Naive B cell (primary cell): ENCODE measurements around the gene NDUFA3. TPM values are rescaled to one million over a fixed set of nuclear protein-coding genes. Genes with fewer than 3 reads are reported as not detected.
"Not testable (repeated sequence)": the region's sequence is repeated elsewhere in the genome, so short reads cannot be mapped to it uniquely, and the experiment has no call there.

Experiments
- ATAC-seq, 2 donors: fragments of 150-1000 bp; cut with Tn5 transposase; 2 replicates each; pipeline ENCODE4 v1.10.0; 2021; ENCODE audit warnings: low read depth in 2 of 2, mild to moderate bottlenecking in 2 of 2, moderate library complexity in 2 of 2
- DNase-seq: peaks from one replicate; pipeline ENCODE4 v3.0.0; 2022
- H3K27ac Mint-ChIP-seq, 6 donors: one replicate each; pipeline ENCODE4 v1.8.0; 2020 to 2022; ENCODE audit warnings: mild to moderate bottlenecking in 6 of 6, mixed read lengths in 6 of 6, moderate library complexity in 5 of 6, inconsistent platforms in 2 of 6
- H3K27me3 Mint-ChIP-seq, 3 donors: one replicate each; pipeline ENCODE4 v1.8.0; 2021 to 2022; ENCODE audit warnings: mixed read lengths in 3 of 3, mild to moderate bottlenecking in 1 of 3
- H3K36me3 Mint-ChIP-seq, 2 donors: one replicate each; pipeline ENCODE4 v1.8.0; 2020 to 2022; ENCODE audit warnings: mixed read lengths in 2 of 2, inconsistent platforms in 1 of 2, mild to moderate bottlenecking in 1 of 2
- H3K4me1 Mint-ChIP-seq, 3 donors: one replicate each; pipeline ENCODE4 v1.8.0; 2020 to 2022; ENCODE audit warnings: mixed read lengths in 3 of 3, inconsistent platforms in 1 of 3, mild to moderate bottlenecking in 1 of 3, moderate library complexity in 1 of 3
- H3K4me3 Mint-ChIP-seq, 8 donors: one replicate each; pipeline ENCODE4 v1.8.0; 2020 to 2022; ENCODE audit warnings: mild to moderate bottlenecking in 8 of 8, mixed read lengths in 8 of 8, moderate library complexity in 8 of 8, inconsistent platforms in 2 of 8
- H3K9me3 Mint-ChIP-seq, 7 donors: one replicate each; pipeline ENCODE4 v1.8.0; 2020 to 2022; ENCODE audit warnings: mixed read lengths in 7 of 7, mild to moderate bottlenecking in 5 of 7, inconsistent platforms in 2 of 7, moderate library complexity in 1 of 7
- polyA plus RNA-seq, 6 donors: library from polyadenylated mRNA; unstranded; fragments of 300-500 nt; fragmentation: Illumina TruSeq; gene quantifications; one replicate each; pipeline ENCODE4 v1.2.3, GENCODE V29; 2021; ENCODE audit warnings: low read depth in 6 of 6

NDUFA3 gene
- polyA plus RNA-seq, 6 donors from 2014 or later, result 288 to 486 (median 357) TPM

DNA sequence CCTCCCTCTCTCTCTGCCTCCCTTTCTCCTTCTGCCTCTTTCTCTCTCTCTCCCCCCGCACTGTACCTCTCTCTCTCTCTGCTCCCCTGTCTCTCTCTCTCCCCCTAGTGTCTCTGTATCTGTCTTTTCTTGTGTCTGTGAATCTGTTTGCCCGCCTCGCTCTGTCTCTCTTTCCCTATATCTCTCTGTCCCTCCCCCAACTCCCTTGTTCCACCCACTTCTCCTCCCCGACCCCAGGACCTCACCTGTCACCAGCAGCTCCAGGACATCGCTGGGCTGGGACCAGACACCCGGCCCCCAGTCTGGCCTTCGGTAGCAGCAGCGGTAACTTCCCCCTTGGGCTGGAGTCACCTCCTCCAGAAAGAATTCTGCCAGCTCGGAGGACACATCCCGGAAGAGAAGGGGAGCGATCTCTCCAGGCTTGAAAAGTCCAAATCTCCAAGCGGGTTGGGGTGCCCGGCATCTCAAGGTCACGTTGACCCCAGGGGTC lies 6.0 kb upstream of the NDUFA3 start:
- Mint-ChIP-seq H3K4me1 (peaks cover 14 to 18% (median 18%) of the 10 kb centered on the region in 3 donors), H3K9me3 (peaks cover 0 to 13% (median 2%) of the 10 kb centered on the region in 7 donors), H3K27me3 (peaks cover 23 to 38% (median 25%) of the 10 kb centered on the region in 3 donors), H3K4me3 (peak overlapping the region; percentile 43 to 85 (median 68)), H3K27ac (peak overlapping the region in 1 of 6 donors; percentile 27), H3K36me3 (peaks cover 5 to 9% of the 10 kb centered on the region in 2 donors)
- DNase-seq, result no peak
- ATAC-seq, result peak; percentile 46 to 51

DNA sequence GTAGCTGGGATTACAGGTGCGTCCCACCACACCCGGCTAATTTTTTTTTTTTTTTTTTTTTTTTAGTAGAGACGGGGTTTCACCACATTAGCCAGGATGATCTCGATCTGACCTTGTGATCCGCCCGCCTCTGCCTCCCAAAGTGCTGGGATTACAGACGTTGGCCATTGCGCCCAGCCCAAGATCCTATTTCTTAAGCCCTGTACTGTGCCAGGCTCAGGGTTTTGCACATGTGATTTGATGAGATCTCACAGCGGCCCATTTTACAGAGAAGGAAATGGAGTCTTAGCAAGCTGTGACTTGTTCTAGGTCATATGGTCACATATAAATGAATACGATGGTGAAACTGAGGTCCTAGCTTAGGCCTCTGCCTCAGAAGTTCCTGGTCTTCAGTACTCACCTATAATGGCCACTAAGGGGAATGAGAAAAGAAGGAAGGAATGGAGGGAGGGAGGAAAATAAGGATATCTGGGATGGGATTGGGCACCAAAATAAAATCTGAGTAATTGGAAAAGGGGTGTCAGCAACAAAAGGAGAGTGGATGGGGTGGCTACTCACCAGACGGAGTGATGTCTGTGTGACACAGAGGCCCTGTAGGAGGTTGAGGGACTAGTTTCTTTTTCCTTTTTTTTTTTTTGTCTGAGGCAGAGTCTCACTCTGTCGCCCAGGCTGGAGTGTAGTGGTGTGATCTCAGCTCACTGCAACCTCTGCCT lies 3.3 kb upstream of the NDUFA3 start:
- peaks cover 26 to 40% (median 30%) of the 10 kb centered on the region in 3 donors for H3K4me1 Mint-ChIP-seq
- H3K4me3 Mint-ChIP-seq, result no peak overlapping the region
- DNase-seq (no peak), ATAC-seq (no peak)
- peaks cover 10 to 20% (median 13%) of the 10 kb centered on the region in 3 donors for H3K27me3 Mint-ChIP-seq
- H3K9me3 Mint-ChIP-seq, result peaks cover 0 to 3% (median 0%) of the 10 kb centered on the region in 7 donors
- H3K36me3 Mint-ChIP-seq, result peaks cover 0 to 9% of the 10 kb centered on the region in 2 donors
- no peak overlapping the region for H3K27ac Mint-ChIP-seq

DNA sequence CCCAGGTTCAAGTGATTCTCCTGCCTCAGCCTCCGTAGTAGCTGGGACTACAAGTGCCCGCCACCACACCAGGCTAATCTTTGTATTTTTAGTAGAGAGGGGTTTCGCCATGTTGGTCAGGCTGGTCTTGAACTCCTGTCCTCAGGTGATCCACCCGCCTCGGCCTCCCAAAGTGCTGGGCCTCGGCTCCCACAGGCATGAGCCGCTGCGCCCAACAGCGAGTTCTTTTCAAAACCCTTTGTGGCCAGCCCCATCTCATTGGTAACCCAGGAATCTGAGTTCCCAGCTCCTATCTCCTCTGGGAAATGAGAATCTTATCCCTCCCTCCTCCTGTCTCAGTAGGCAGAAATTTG lies 2.8 kb upstream of the NDUFA3 start:
- Mint-ChIP-seq H3K27me3 (peaks cover 5 to 15% (median 13%) of the 10 kb centered on the region in 3 donors), H3K4me1 (peaks cover 26 to 42% (median 30%) of the 10 kb centered on the region in 3 donors)
- H3K4me3 Mint-ChIP-seq, H3K27ac Mint-ChIP-seq, DNase-seq, H3K9me3 Mint-ChIP-seq, H3K36me3 Mint-ChIP-seq, ATAC-seq: not testable (repeated sequence)

DNA sequence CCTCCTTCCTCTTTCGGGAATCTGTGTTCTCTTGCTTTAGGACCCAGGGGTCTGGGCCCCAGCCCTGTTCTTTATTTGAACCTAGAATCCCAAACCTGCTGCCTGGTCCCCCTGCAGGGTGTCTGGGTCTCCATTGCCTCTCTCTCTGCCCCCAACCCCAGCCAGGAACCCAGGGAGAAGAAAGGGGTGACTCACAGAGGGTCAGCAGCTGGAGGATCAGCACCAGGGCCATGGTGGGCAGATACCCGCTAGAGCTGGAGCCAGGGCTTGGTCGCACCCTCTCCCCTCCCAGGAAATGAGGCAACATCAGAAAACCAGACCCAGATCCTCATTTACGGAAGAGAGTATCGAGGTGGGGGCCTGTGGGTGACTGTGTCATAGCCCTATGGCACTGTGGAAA lies 2.1 kb upstream of the NDUFA3 start, which contains the start of gene OSCAR:
OSCAR (minus strand) TSS at position 243 of the 400 bp plus-strand sequence; CDS start at position 232, 11 bp downstream.
- H3K4me1 Mint-ChIP-seq, result peaks cover 28 to 43% (median 31%) of the 10 kb centered on the region in 3 donors
- ATAC-seq, result no peak

DNA sequence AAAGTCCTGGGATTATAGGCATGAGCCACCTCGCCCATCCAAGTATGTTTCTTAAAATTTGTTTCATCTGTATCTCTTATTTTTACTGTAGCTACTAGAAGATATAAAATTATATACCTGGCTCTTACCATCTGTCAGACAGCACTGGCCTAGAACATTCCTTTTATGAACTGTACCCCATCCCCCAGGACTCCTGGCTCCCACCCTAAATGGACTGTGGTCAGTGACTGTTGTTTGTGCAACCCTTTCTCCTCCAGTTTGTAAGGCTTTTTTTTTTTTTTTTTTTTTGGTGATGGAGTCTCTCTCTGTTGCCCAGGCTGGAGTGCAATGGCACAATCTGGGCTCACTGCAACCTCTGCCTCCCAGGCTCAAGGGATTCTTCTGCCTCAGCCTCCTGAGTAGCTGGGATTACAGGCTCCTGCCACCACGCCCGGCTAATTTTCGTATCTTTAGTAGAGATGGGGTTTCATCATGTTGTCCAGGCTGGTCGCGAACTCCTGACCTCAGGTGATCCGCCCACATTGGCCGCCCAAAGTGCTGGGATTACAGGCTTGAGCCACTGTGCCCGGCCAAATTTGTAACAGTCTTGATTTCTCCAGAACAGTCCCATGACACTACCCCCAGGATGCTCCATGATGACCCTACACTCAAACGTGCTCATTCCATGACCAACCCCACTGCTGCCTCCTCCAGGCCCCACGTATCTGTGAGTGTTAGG lies 2.5 kb downstream of the NDUFA3 start:
- no peak for ATAC-seq
- H3K27ac Mint-ChIP-seq, result peak overlapping the region in 1 of 6 donors; percentile 37
- H3K36me3 Mint-ChIP-seq, result peaks cover 0 to 19% of the 10 kb centered on the region in 2 donors
- H3K4me3 Mint-ChIP-seq, result peak overlapping the region in 7 of 8 donors; percentile 4 to 98 (median 25)
- no peaks in the 10 kb centered on the region for H3K27me3 Mint-ChIP-seq
- no peaks in the 10 kb centered on the region for H3K9me3 Mint-ChIP-seq
- peaks cover 23 to 42% (median 30%) of the 10 kb centered on the region in 3 donors for H3K4me1 Mint-ChIP-seq
- DNase-seq, result no peak

More for the DNA sequence above, 2.1 kb upstream of the NDUFA3 start, which contains the start of gene OSCAR:
- no peaks in the 10 kb centered on the region for H3K9me3 Mint-ChIP-seq
- peaks cover 0 to 11% of the 10 kb centered on the region in 2 donors for H3K36me3 Mint-ChIP-seq
- peaks cover 5 to 14% (median 13%) of the 10 kb centered on the region in 3 donors for H3K27me3 Mint-ChIP-seq
- no peak for DNase-seq
- peak within 1 kb of the TSS in 3 of 6 donors; percentile 64 to 78 (median 71) for H3K27ac Mint-ChIP-seq
- peak within 1 kb of the TSS in 7 of 8 donors; percentile 50 to 98 (median 63) for H3K4me3 Mint-ChIP-seq

DNA sequence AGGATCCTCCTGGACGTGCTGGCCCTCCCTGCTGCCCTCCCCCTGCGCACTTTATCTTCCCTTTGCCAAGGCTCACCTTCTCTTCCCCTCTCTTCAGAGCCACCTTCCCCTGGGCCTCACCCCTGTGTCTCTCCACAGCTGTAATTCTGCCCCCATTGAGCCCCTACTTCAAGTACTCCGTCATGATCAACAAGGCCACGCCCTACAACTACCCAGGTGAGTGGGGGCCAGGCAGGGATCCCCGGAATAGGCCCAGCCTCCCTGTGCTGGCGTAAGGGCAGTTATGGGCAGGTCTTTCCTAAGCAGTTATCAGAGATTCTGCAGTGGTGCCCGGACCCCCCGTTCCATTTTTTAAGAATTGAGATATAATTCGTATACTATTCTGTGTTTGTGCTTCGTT lies 3.1 kb downstream of the NDUFA3 start:
- peaks cover 26 to 41% (median 34%) of the 10 kb centered on the region in 3 donors for H3K4me1 Mint-ChIP-seq
- no peaks in the 10 kb centered on the region for H3K27me3 Mint-ChIP-seq
- H3K36me3 Mint-ChIP-seq, result peaks cover 0 to 26% of the 10 kb centered on the region in 2 donors
- no peak for ATAC-seq
- no peaks in the 10 kb centered on the region for H3K9me3 Mint-ChIP-seq
- no peak overlapping the region for H3K27ac Mint-ChIP-seq
- H3K4me3 Mint-ChIP-seq, result peak overlapping the region in 5 of 8 donors; percentile 1 to 89 (median 64)
- no peak for DNase-seq

DNA sequence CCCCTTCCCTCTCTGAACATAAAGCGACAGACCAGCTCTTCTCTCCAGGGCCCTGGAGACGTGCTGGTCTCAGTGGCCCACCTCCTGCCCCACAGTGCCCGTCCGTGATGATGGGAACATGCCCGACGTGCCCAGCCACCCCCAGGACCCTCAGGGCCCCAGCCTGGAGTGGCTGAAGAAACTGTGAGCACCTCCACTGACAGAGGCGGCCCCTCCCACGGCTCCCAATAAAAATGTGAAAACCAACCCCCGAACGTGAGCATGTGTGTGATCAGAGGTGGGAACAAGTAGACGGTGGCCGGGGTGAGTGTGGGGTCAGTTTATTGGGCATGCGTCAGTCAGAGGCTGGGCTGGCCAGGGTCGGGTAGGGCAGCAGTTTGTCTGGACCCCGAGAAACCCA lies 4.1 kb downstream of the NDUFA3 start:
- H3K9me3 Mint-ChIP-seq, result no peaks in the 10 kb centered on the region
- peak overlapping the region in 1 of 8 donors; percentile 89 for H3K4me3 Mint-ChIP-seq
- peak overlapping the region in 1 of 6 donors; percentile 39 for H3K27ac Mint-ChIP-seq
- no peaks in the 10 kb centered on the region for H3K27me3 Mint-ChIP-seq
- H3K4me1 Mint-ChIP-seq, result peaks cover 26 to 41% (median 31%) of the 10 kb centered on the region in 3 donors
- DNase-seq (no peak), ATAC-seq (no peak)
- H3K36me3 Mint-ChIP-seq, result peaks cover 0 to 29% of the 10 kb centered on the region in 2 donors

DNA sequence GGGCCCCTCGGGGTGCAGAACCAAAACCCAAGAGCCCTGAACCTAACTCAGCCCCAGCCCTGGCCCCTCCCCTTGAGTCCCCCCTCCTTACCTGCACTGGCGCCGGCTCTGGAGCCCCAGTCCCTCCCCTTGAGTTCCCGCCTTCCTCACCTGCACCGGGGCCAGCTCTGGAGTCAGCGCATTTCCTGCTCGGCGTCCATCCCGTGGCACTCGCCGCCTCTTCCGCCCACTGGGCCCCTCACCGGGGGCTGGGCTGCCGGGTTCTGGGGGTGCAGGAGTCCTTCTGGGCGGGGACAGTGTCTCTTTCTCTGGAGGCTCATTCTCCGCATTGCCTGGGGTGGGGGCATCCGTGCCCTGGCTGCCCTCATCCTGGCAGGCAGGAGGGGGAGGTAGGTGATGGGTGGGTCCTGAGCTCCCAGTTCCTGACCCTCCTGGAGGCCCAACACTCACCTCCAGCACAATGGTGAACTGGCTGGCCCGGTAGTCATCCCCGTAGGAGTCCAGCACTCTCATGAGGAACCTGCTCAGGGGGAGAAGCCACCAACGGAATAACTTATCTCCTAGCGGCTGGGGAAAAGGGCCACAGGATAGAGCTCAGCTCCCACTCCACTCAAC lies 5.3 kb downstream of the NDUFA3 start:
- Mint-ChIP-seq H3K27ac (no peak overlapping the region), H3K27me3 (no peaks in the 10 kb centered on the region), H3K36me3 (peaks cover 0 to 29% of the 10 kb centered on the region in 2 donors), H3K9me3 (no peaks in the 10 kb centered on the region), H3K4me3 (peak overlapping the region in 1 of 8 donors; percentile 45), H3K4me1 (peaks cover 19 to 32% (median 26%) of the 10 kb centered on the region in 3 donors)
- no peak for ATAC-seq
- DNase-seq, result no peak

DNA sequence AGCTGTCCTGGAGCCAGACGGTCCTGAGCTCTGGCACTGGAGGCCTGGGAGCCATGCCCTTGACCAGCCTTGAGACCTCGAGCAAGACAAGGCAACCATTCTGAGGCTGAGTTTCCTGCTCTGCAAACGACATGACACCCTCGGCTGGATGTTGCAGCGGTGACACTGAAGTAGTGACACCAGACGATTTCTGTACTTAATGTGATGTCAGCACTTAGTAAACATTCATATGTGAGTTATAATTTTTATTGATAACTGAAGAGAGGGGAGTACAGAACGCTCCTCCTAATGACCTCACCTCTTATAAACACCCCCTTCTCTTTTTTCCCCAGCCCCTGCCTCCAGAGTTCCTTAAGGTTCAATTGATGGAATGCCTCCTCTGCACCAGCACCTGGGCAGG lies 5.8 kb downstream of the NDUFA3 start:
- H3K36me3 Mint-ChIP-seq, result peaks cover 0 to 29% of the 10 kb centered on the region in 2 donors
- H3K9me3 Mint-ChIP-seq, result no peaks in the 10 kb centered on the region

DNA sequence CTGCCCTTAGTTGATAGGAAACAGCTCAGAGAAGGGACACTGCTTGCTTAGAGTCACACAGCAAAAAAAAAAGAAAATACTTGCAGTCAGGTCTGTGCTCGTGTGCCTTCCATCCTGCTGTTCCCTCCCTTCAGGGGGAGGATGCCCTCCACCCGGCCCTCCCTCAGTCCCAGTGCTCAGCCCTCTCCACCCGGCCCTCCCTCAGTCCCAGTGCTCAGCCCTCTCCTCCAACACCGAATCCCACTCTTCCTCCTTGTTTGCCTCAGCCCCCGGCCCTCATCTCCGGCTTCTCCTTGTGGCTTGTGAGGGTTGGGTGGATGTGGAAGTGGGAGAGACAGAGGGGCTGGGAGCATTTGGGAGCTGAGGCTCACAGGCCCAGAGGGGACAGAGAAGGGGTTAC lies 7.0 kb downstream of the NDUFA3 start:
- no peak for ATAC-seq
- Mint-ChIP-seq H3K36me3 (peaks cover 0 to 29% of the 10 kb centered on the region in 2 donors), H3K9me3 (no peaks in the 10 kb centered on the region), H3K4me1 (peaks cover 24 to 33% (median 33%) of the 10 kb centered on the region in 3 donors), H3K27ac (no peak overlapping the region), H3K4me3 (no peak overlapping the region), H3K27me3 (no peaks in the 10 kb centered on the region)
- no peak for DNase-seq

More for the DNA sequence above, 5.8 kb downstream of the NDUFA3 start:
- H3K4me3 Mint-ChIP-seq, result peak overlapping the region in 1 of 8 donors; percentile 24
- no peak for DNase-seq
- no peak for ATAC-seq
- peaks cover 14 to 30% (median 23%) of the 10 kb centered on the region in 3 donors for H3K4me1 Mint-ChIP-seq
- H3K27me3 Mint-ChIP-seq, result no peaks in the 10 kb centered on the region
- no peak overlapping the region for H3K27ac Mint-ChIP-seq

DNA sequence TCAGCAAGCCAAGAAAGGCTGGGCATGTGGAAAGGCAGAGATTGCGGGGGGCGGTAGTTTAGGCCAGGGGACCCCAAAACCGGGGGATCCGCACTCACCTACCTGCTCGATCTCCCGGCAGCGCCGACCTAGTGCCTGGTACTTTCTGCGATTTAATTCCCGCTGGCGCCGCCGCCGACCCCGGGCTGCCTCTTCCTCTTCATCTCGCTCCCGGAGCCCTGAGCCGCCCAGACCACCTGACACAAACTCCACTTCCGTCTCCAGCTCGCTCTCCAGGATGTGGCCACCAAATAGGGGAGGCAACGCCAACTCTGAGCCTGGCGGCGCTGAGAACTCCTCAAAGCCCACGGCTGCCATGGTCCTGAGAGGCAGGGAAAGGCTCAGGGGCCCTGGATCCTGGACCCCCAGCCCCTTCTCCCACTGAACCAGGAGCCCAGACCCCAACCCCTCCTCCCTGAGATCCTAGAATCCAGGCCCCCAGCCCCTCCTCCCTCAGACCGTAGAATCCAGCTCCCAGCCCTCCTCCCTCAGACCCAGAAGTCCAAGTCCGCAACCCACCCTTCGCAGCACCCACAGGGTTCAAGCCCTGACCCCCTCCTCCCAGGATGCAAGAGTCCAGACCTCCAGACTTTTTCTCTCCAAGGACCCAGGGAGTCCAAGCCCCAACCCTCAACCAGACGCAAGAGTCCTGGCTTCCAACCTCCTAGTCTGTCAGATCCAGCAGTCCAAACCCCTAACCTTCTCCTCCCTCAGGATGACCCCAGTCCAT lies 11.9 kb downstream of the NDUFA3 start:
- Mint-ChIP-seq H3K4me1 (peaks cover 43 to 53% (median 48%) of the 10 kb centered on the region in 3 donors), H3K27ac (peak overlapping the region in 5 of 6 donors; percentile 58 to 98 (median 90)), H3K4me3 (peak overlapping the region; percentile 85 to 99 (median 94)), H3K36me3 (peaks cover 4 to 22% of the 10 kb centered on the region in 2 donors), H3K27me3 (no peaks in the 10 kb centered on the region), H3K9me3 (no peaks in the 10 kb centered on the region)
- no peak for ATAC-seq
- no peak for DNase-seq
